HCT116 (cell line): ENCODE results near the gene VASH1. TPM values are rescaled to one million over a fixed set of nuclear protein-coding genes. Genes with fewer than 3 reads are reported as not detected.

Source experiments
- ATAC-seq: fragments of 200-7000 bp; cut with Tn5 transposase; 2 replicates; pipeline ENCODE4 v1.9.1; 2020; ENCODE audit warnings: mild to moderate bottlenecking, moderate library complexity
- BruUV-seq: library from RNA; stranded (reverse); fragments of 400-500 nt; replicated peaks from 2 replicates; lab custom pipeline; 2021; lab: Mats Ljungman, UMichigan
- CTCF ChIA-PET: fragments of 300-600 bp; sonication (Branson Sonifier 250); formaldehyde crosslinking; loops from one replicate; lab custom pipeline; 2021; ENCODE audit warnings: antibody characterized with exemption; lab: Charles Lee
- POLR2A ChIA-PET: fragments of 300-600, 350-600 bp; sonication (Branson Sonifier 250); formaldehyde crosslinking; loops from one replicate; lab custom pipeline; 2021; ENCODE audit warnings: antibody characterized with exemption; lab: Charles Lee
- RAD21 ChIA-PET, 2 experiments: fragments of 300-600 bp; sonication (Branson Sonifier 250); formaldehyde crosslinking; loops; one replicate each; lab custom pipeline; 2023; ENCODE audit warnings: low total read pairs in 2 of 2; ENCODE audit not compliant: uncharacterized antibody in 2 of 2, unreplicated experiment in 2 of 2, low non-redundant PET in 1 of 2; lab: Charles Lee
- DNase-seq: peaks from one replicate; pipeline ENCODE4 v3.0.0-alpha.2; 2010; ENCODE audit warnings: low read depth, low spot score
- H2AFZ ChIP-seq: fragments of 200-600 bp; shearing (Covaris generic), sonication (generic); 2 replicates; pipeline ENCODE4 v1.6.1; 2017; ENCODE audit warnings: low read depth, mixed run types, mixed read lengths, antibody characterized with exemption, low read length; ENCODE audit not compliant: poor library complexity, severe bottlenecking
- H3K27ac ChIP-seq: 2 replicates; pipeline ENCODE4 v1.5.1; 2012; ENCODE audit warnings: low read depth, low read length
- H3K27me3 ChIP-seq: fragments of 200-600 bp; sonication (generic); 2 replicates; pipeline ENCODE4 v1.6.1; 2016; ENCODE audit warnings: mixed run types, low read length, mixed read lengths; ENCODE audit not compliant: insufficient read depth
- H3K36me3 ChIP-seq, 2 experiments: fragments of 200-500 bp in 1 of 2; fragments of 200-600 bp in 1 of 2; sonication (Bioruptor generic) in 1 of 2; sonication (generic) in 1 of 2; 2 replicates each; pipeline versions ENCODE4 v1.5.1 to v1.6.1; 2014 to 2016; ENCODE audit warnings: low read length in 2 of 2, inconsistent platforms in 1 of 2, mixed read lengths in 1 of 2, mixed run types in 1 of 2; ENCODE audit not compliant: insufficient read depth in 2 of 2, control insufficient read depth in 1 of 2
- H3K4me1 ChIP-seq, 2 experiments: fragments of 200-600 bp in 1 of 2; sonication (generic) in 1 of 2; 2 replicates each; pipeline versions ENCODE4 v1.5.1 to v1.6.1; 2012 to 2017; ENCODE audit warnings: low read length in 2 of 2, inconsistent platforms in 1 of 2, mild to moderate bottlenecking in 1 of 2, mixed read lengths in 1 of 2, mixed run types in 1 of 2, moderate library complexity in 1 of 2; ENCODE audit not compliant: insufficient read depth in 2 of 2, control insufficient read depth in 1 of 2
- H3K4me2 ChIP-seq: fragments of 200-600 bp; sonication (generic); 2 replicates; pipeline ENCODE4 v1.6.1; 2017; ENCODE audit warnings: mixed run types, low read length, mixed read lengths
- H3K4me3 ChIP-seq, 2 experiments: fragments of 200-600 bp in 1 of 2; sonication (generic) in 1 of 2; replicated peaks in 1 of 2; 2 replicates each; pipeline ENCODE4 v1.5.1; 2011 to 2016; ENCODE audit warnings: low read length in 2 of 2, control low read depth in 1 of 2, low read depth in 1 of 2, mild to moderate bottlenecking in 1 of 2, mixed read lengths in 1 of 2, mixed run types in 1 of 2
- H3K79me2 ChIP-seq: fragments of 200-600 bp; sonication (generic); 2 replicates; pipeline ENCODE4 v1.6.1; 2017; ENCODE audit warnings: mild to moderate bottlenecking, mixed run types, low read length, moderate library complexity, mixed read lengths; ENCODE audit not compliant: insufficient read depth
- H3K9ac ChIP-seq: fragments of 200-600 bp; sonication (generic); 2 replicates; pipeline ENCODE4 v1.6.1; 2016; ENCODE audit warnings: low read length, mixed read lengths
- H3K9me2 ChIP-seq: fragments of 200-600 bp; sonication (generic), shearing (Covaris generic); 2 replicates; pipeline ENCODE4 v1.6.1; 2017; ENCODE audit warnings: mixed run types, mild to moderate bottlenecking, moderate library complexity; ENCODE audit not compliant: insufficient read depth
- H3K9me3 ChIP-seq, 2 experiments: fragments of 200-500 bp in 1 of 2; fragments of 200-600 bp in 1 of 2; sonication (Bioruptor generic) in 1 of 2; sonication (generic) in 1 of 2; 2 replicates each; pipeline ENCODE4 v1.6.1; 2014 to 2017; ENCODE audit warnings: low read length in 2 of 2, mixed read lengths in 2 of 2, inconsistent platforms in 1 of 2, low read depth in 1 of 2, mild to moderate bottlenecking in 1 of 2, mixed run types in 1 of 2, moderate library complexity in 1 of 2; ENCODE audit not compliant: control insufficient read depth in 1 of 2, insufficient read depth in 1 of 2
- H4K20me1 ChIP-seq: fragments of 200-600 bp; sonication (generic), shearing (Covaris generic); 2 replicates; pipeline ENCODE4 v1.6.1; 2017; ENCODE audit warnings: mixed run types, mild to moderate bottlenecking, moderate library complexity; ENCODE audit not compliant: insufficient read depth
- EGR1 ChIP-seq: IDR thresholded peaks from 2 replicates; pipeline ENCODE4 v1.6.1; 2012; ENCODE audit warnings: low read depth
- JUND ChIP-seq: IDR thresholded peaks from 2 replicates; pipeline ENCODE4 v1.6.1; 2012
- POLR2A ChIP-seq: IDR thresholded peaks from 2 replicates; pipeline ENCODE4 v1.7.0; 2011; ENCODE audit warnings: borderline replicate concordance; ENCODE audit not compliant: insufficient read depth, insufficient read length; ENCODE audit errors: extremely low read depth
- SP1 ChIP-seq: IDR thresholded peaks from 2 replicates; pipeline ENCODE4 v1.6.1; 2012; ENCODE audit warnings: low read depth
- SRF ChIP-seq: IDR thresholded peaks from 2 replicates; pipeline ENCODE4 v1.6.1; 2012; ENCODE audit warnings: low read depth
- TCF7L2 ChIP-seq: IDR thresholded peaks from 2 replicates; pipeline ENCODE4 v1.7.0; 2011; ENCODE audit warnings: borderline replicate concordance, inconsistent platforms; ENCODE audit not compliant: insufficient read depth, insufficient read length; ENCODE audit errors: extremely low read depth
- ZNF274 ChIP-seq: fragments of 200-500 bp; sonication (Bioruptor generic); IDR thresholded peaks from 2 replicates; pipeline ENCODE4 v1.6.1; 2014; ENCODE audit warnings: mild to moderate bottlenecking, low read depth, low read length, inconsistent platforms
- intact Hi-C: fragments of 100-400 bp; cut with micrococcal nuclease; formaldehyde crosslinking; loops from 2 replicates; pipeline ENCODE4 v1.10.0; 2022
- total RNA-seq: library from RNA; stranded (reverse); gene quantifications from one replicate; pipeline ENCODE4 v1.2.1, GENCODE V29; 2021; ENCODE audit not compliant: unreplicated experiment
- TF ChIP-seq, protein P1 (sequence below), 3 experiments: fragments of 200-600 bp in 1 of 3; sonication (generic) in 1 of 3; IDR thresholded peaks in 2 of 3; conservative IDR thresholded peaks in 1 of 3; 2 replicates each; pipeline ENCODE4 v1.5.1; 2012 to 2017; ENCODE audit warnings: low read depth in 2 of 3, low read length in 2 of 3, antibody characterized with exemption in 1 of 3, borderline replicate concordance in 1 of 3, control low read depth in 1 of 3, mild to moderate bottlenecking in 1 of 3, mixed read lengths in 1 of 3, mixed run types in 1 of 3, moderate library complexity in 1 of 3; ENCODE audit not compliant: insufficient read depth in 1 of 3

The VASH1 gene
- total RNA-seq, 1 experiment from 2014 or later = 13.3 TPM

GRCh38 chr14:76716285-76716684 is 45.0 kb upstream of the VASH1 start:
- Histone ChIP-seq H3K27ac (no peak overlapping the region), H4K20me1 (no peaks in the 10 kb centered on the region), H3K36me3 (no peaks in the 10 kb centered on the region), H3K27me3 (no peaks in the 10 kb centered on the region), H3K4me1 (peaks cover 7 to 12% of the 10 kb centered on the region in 2 experiments; a peak in 3 of 4 replicates), H3K9ac (no peak overlapping the region)
- no peak for ATAC-seq
- POLR2A ChIA-PET = no interaction called here
- TF ChIP-seq SP1 (no peak), TCF7L2 (no peak), JUND (no peak), POLR2A (no peak), ZNF274 (no peak), SRF (no peak), EGR1 (no peak)
- TF ChIP-seq, protein P1, sequence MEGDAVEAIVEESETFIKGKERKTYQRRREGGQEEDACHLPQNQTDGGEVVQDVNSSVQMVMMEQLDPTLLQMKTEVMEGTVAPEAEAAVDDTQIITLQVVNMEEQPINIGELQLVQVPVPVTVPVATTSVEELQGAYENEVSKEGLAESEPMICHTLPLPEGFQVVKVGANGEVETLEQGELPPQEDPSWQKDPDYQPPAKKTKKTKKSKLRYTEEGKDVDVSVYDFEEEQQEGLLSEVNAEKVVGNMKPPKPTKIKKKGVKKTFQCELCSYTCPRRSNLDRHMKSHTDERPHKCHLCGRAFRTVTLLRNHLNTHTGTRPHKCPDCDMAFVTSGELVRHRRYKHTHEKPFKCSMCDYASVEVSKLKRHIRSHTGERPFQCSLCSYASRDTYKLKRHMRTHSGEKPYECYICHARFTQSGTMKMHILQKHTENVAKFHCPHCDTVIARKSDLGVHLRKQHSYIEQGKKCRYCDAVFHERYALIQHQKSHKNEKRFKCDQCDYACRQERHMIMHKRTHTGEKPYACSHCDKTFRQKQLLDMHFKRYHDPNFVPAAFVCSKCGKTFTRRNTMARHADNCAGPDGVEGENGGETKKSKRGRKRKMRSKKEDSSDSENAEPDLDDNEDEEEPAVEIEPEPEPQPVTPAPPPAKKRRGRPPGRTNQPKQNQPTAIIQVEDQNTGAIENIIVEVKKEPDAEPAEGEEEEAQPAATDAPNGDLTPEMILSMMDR (IDR thresholded peaks at IDR 0.05 in 2 of 3, conservative IDR thresholded peaks at IDR 0.05 in 1 of 3; ENCODE audit: borderline replicate concordance in 1 of 3, insufficient read depth in 1 of 3, low read depth in 2 of 3, low read length in 2 of 3) = no peak
- TF ChIP-seq, all 23 proteins: peak for 0
- no peak for DNase-seq
- ChIA-PET RAD21 (no interaction called here), CTCF (no interaction called here)
- H3K4me3 ChIP-seq = no peak overlapping the region
- H2AFZ ChIP-seq = no peak overlapping the region
- BruUV-seq = no TSS peak
- H3K9me2 ChIP-seq = no peaks in the 10 kb centered on the region
- H3K79me2 ChIP-seq = no peaks in the 10 kb centered on the region
- no peaks in the 10 kb centered on the region; a peak in 1 of 4 replicates for H3K9me3 ChIP-seq
- intact Hi-C loops = loop anchor here (10.0 kb wide), 1 partner anchor 349 kb away; no protein-coding TSS in a partner anchor
- H3K4me2 ChIP-seq = no peak overlapping the region
